Panc1 (cell line): ENCODE measurements around the gene FOXA3.

Experiments used
- POLR2AphosphoS5 ChIP-seq: IDR thresholded peaks from 2 replicates; pipeline ENCODE4 v1.6.1; 2012; ENCODE audit warnings: mild to moderate bottlenecking, low read depth, low read length, moderate library complexity
- SIN3A ChIP-seq: IDR thresholded peaks from 2 replicates; pipeline ENCODE4 v1.6.1; 2012; ENCODE audit warnings: low read depth, mild to moderate bottlenecking, low read length, moderate library complexity, borderline replicate concordance; ENCODE audit not compliant: insufficient read depth
- TCF7L2 ChIP-seq: IDR thresholded peaks from 2 replicates; pipeline ENCODE4 v1.6.1; 2011; ENCODE audit warnings: mild to moderate bottlenecking, low read depth, low read length, inconsistent platforms
- TF ChIP-seq, protein P1 (sequence below): fragments of 450-650 bp; IDR thresholded peaks from 2 replicates; pipeline ENCODE4 v1.5.1; 2017; ENCODE audit warnings: mild to moderate bottlenecking
- TF ChIP-seq, protein P2 (sequence below), 2 experiments: IDR thresholded peaks; 2 replicates each; pipeline ENCODE4 v1.6.1; 2011 to 2012; ENCODE audit warnings: low read depth in 2 of 2, control low read depth in 1 of 2, low read length in 1 of 2, mild to moderate bottlenecking in 1 of 2, moderate library complexity in 1 of 2; ENCODE audit not compliant: insufficient read depth in 1 of 2

DNA sequence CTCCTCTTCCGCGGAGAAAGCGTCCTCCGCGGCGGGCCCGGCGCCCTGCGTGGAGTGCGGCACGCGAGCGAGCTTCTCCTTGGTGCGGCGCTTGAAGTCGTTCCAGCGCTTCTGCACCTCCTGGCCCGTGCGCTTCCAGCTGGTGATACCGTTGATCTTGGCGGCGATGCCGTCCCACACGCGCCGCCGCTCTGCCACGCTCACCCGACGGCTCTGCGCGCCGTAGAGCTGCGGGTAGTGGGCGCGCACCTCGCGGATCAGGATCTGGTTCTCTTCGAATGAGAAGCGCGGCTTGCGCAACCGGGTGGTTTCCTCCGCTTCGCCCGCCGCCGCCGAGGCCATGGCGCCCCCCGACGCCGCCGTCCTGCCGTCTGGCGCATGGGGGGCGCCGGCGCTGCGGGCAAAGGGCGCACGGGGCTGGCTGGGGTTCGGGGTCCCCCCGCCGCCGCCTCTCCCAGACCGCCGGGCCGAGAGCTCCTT is 37.3 kb downstream of the FOXA3 start:
- TF ChIP-seq, protein P1, sequence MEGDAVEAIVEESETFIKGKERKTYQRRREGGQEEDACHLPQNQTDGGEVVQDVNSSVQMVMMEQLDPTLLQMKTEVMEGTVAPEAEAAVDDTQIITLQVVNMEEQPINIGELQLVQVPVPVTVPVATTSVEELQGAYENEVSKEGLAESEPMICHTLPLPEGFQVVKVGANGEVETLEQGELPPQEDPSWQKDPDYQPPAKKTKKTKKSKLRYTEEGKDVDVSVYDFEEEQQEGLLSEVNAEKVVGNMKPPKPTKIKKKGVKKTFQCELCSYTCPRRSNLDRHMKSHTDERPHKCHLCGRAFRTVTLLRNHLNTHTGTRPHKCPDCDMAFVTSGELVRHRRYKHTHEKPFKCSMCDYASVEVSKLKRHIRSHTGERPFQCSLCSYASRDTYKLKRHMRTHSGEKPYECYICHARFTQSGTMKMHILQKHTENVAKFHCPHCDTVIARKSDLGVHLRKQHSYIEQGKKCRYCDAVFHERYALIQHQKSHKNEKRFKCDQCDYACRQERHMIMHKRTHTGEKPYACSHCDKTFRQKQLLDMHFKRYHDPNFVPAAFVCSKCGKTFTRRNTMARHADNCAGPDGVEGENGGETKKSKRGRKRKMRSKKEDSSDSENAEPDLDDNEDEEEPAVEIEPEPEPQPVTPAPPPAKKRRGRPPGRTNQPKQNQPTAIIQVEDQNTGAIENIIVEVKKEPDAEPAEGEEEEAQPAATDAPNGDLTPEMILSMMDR = no peak
- TF ChIP-seq TCF7L2 = no peak
- TF ChIP-seq, protein P2, sequence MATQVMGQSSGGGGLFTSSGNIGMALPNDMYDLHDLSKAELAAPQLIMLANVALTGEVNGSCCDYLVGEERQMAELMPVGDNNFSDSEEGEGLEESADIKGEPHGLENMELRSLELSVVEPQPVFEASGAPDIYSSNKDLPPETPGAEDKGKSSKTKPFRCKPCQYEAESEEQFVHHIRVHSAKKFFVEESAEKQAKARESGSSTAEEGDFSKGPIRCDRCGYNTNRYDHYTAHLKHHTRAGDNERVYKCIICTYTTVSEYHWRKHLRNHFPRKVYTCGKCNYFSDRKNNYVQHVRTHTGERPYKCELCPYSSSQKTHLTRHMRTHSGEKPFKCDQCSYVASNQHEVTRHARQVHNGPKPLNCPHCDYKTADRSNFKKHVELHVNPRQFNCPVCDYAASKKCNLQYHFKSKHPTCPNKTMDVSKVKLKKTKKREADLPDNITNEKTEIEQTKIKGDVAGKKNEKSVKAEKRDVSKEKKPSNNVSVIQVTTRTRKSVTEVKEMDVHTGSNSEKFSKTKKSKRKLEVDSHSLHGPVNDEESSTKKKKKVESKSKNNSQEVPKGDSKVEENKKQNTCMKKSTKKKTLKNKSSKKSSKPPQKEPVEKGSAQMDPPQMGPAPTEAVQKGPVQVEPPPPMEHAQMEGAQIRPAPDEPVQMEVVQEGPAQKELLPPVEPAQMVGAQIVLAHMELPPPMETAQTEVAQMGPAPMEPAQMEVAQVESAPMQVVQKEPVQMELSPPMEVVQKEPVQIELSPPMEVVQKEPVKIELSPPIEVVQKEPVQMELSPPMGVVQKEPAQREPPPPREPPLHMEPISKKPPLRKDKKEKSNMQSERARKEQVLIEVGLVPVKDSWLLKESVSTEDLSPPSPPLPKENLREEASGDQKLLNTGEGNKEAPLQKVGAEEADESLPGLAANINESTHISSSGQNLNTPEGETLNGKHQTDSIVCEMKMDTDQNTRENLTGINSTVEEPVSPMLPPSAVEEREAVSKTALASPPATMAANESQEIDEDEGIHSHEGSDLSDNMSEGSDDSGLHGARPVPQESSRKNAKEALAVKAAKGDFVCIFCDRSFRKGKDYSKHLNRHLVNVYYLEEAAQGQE (IDR thresholded peaks at IDR 0.05; ENCODE audit: insufficient read depth in 1 of 2, low read depth in 2 of 2, low read length in 1 of 2) = no peak
- TF ChIP-seq SIN3A = no peak
- no peak for TF ChIP-seq POLR2AphosphoS5
